CD1c-positive myeloid dendritic cell (primary cell): Measurements from ENCODE around the gene SSTR5.
"Not testable (repeated sequence)": the region's sequence is repeated elsewhere in the genome, so short reads cannot be mapped to it uniquely, and the experiment has no call there.

Experiments
- DNase-seq: peaks from one replicate; pipeline ENCODE4 v3.0.0-alpha.2; 2016; ENCODE audit errors: extremely low spot score

SSTR5 gene

DNA sequence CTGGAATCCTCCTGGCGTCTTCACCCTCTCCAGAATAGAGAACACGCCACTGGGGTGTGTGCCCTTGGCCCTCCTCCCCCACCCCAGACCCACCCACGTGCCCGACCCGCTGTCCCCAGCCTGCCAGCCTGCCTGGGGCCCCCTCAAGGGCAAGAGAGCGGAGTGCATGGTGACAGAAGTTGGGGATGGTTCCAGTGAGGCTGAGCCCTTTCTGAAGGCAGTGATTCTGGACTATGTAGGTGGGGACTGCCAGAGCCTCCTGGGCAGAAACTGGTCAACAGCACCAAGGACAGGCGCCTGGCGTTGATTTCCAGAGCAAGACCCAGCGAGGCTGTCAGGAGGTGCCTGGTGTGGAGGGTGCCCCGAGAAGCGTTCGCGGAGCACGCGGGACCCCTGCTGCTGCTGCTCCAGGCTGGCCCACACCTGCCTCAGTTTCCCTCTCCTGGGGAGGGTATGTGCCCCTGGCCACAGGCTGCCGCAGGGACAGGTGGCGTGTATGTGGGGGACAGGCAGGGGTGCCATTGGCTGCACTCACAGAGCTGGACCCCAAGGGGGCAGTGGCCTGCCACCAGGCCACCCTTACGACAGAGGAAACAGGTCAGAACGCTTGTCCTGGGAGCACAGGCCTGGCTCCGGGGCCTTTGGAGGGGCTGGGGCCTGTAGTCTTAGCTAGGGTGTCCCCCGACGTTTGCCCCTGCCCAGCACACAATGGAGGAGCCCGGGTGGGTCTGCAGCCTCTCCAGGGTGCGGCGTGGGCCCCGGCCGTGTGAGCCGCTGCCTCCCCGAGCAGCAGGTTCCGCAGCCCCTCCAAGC is 1.2 kb downstream of the SSTR5 start:
- DNase-seq = no peak

GRCh38 chr16:1074379-1074649 is 1.8 kb downstream of the SSTR5 start:
- no peak for DNase-seq

GRCh38 chr16:1075546-1075945 is 3.0 kb downstream of the SSTR5 start:
- no peak for DNase-seq

DNA sequence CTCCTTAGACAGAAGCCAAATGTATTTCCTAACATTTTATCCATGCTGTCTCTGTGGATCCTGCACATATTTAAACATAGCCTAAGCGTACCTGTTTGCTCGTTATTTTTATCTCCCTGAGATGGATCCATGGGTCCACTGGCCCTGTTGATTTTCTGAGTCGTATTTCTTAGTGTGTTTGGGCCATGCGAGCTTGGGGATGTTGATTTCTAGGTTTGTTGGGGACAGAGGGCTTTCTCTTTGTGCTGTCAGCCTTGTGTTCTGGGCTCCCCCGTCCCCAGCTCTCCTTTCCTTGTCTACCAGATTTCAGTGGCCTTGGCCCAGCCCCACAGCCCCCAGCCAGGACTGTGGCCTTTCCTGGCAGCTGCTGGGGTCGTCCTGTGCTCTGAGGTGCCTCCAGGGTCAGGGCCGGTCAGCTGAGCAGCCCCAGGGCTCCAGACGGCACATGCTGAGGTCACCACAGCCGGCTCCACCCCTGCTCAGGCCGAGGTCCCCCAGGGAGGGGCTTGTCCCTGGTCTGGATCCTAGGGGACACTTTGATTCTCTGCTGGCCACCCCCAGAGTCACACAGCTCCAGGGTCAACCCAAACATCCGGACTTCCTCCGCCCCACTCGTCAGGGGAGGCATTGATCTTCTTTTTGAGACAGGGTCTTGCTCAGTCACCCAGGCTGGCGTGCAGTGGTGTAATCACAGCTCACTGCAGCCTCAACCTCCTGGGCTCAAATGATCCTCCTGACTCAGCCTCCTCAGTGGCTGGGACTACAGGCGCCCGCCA is 4.4 kb downstream of the SSTR5 start:
- DNase-seq = no peak

DNA sequence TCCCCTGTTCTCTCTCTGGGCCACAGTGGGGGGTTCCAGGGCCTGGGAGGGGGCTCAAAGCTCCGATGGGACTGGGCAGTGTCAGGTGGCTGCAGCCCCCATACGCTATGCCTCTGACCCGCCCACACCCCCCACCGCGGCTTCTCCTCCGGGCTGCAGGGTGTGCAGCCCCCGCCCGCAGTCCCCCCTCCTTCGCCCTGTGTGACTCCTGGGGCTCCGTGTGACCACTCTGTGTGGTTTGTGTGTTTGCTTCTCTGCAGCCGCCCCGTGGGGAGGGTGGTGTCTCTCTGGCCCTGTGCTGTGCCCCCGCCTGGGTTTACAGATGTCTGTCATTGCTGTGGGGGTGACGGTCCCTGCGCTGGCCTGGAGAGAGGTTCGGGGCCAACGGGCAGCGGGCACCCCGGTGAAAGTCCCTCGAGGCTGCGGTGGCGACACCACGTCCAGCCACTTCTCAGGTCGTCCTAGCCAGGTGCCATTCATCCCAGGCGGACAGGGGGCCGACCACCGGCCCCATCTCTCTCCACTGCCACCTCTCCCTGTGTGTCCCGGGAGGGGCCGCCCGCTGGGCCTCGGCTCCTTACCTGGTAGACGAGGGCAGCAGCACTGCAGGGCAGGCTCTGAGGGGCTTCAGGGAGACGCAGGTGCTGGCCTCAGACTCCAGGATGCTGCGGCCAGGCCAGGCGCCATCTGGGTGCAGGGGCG is 5.5 kb downstream of the SSTR5 start:
- DNase-seq = no peak

- DNase-seq = no peak
Measured at GRCh38 chr16:1078579-1079021, 6.1 kb downstream of the SSTR5 start.

GRCh38 chr16:1079341-1079740 is 6.8 kb downstream of the SSTR5 start:
- no peak for DNase-seq

DNA sequence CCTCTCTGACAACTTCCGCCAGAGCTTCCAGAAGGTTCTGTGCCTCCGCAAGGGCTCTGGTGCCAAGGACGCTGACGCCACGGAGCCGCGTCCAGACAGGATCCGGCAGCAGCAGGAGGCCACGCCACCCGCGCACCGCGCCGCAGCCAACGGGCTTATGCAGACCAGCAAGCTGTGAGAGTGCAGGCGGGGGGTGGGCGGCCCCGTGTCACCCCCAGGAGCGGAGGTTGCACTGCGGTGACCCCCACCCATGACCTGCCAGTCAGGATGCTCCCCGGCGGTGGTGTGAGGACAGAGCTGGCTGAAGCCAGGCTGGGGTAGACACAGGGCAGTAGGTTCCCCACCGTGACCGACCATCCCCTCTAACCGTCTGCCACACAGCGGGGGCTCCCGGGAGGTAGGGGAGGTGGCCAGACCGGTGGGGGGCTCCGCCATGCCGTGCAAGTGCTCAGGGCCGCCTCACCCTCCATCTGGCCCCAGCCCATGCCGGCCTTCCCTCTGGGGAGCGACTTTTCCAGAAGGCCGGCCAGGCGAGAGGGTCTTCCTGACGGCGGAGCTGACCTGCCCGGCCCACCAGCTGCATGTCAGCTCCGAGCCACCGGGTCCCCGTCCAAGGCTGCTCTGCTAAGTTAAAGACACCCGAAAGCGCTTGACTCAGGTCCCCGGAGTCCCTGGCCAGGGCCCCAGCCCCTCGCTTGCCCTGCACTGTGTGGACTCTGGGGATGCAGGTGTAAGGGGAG is 7.4 kb downstream of the SSTR5 start:
- DNase-seq = no peak

- DNase-seq = no peak
Measured at GRCh38 chr16:1080801-1081733, 8.5 kb downstream of the SSTR5 start.

DNA sequence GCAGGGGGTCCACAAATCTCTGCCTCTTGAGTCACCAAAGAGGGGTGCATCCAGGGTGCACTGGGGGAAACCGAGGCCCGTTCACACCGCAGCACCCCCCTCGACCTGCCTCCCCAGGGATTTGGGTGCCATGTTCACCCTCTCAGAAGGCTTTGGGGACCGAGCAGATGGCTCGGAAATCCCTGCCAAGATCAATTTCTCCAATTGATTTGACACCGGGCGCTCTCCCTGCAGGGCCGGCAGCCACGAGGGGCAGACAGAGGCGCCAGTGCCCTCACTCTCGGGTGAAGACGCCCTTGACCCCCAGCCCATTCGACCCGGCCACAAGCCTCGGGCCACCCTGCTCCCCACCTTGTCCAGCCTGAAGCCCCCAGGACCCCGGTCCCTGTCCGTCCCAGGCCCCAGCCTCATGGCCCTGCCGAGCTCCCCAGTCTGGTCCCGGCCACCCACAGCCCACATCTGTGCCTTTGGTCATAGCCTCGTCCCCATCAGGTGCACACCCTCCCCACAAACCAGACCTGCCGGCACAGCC is 9.3 kb downstream of the SSTR5 start:
- no peak for DNase-seq

GRCh38 chr16:1082266-1082951 is 9.9 kb downstream of the SSTR5 start:
- no peak for DNase-seq

DNA sequence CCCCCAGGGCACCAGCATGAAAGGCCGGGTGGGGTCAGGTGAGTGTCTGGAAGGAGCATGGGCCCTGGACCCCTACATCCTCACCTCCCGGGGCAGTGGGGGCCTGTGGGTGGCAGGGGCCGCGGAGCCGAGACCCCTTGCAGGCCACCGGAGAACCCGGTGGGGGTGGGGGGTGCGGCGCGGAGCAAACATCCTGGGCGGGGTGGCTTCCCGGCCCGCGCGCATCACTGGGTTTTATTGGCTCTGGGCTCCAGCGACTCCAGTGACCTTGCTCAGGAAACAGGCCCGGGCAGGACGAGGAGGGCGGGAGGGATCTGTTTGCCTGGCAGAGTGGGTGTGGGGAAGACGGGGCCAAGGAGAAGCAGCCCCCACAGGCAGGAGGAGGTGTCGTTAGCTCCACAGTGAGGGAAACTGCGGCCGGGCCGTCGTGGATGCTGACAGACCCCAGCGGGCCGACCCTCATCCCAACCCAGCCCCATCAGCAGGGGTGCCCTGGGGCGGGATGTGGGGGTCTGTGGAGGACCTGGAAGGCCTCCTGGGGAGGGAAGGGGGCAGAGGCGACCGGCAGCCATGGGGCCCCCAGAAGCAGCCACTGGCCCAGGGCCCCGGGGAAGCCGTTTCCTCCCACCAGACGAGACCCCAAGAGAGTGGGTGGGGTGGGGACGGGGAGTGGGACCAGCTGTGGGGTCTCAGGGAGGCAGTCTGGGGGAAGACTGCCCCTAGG is 10.6 kb downstream of the SSTR5 start:
- DNase-seq = no peak

GRCh38 chr16:1084971-1085370 is 12.4 kb downstream of the SSTR5 start:
- no peak for DNase-seq

DNA sequence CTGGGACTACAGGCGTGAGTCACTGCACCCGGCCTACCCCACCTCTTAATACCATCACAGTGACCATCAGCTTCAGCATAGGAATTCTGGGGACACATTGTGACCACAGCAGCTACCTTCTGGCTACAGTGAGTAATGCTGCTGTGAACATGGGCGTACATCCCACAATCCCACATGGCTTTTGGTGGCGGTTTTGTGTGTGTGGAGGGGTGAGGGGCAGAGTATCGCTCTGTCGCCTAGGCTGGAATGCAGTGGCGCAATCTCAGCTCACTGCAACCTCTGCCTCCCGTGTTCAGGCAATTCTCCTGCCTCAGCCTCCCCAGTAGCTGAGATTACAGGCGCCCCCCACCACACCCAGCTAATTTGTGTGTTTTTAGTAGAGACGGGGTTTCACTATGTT is 13.9 kb downstream of the SSTR5 start:
- not testable (repeated sequence) for DNase-seq

- no peak for DNase-seq
Measured at GRCh38 chr16:1088295-1089170, 16.0 kb downstream of the SSTR5 start.

- DNase-seq = no peak
Measured at GRCh38 chr16:1089439-1089821, 16.9 kb downstream of the SSTR5 start.

DNA sequence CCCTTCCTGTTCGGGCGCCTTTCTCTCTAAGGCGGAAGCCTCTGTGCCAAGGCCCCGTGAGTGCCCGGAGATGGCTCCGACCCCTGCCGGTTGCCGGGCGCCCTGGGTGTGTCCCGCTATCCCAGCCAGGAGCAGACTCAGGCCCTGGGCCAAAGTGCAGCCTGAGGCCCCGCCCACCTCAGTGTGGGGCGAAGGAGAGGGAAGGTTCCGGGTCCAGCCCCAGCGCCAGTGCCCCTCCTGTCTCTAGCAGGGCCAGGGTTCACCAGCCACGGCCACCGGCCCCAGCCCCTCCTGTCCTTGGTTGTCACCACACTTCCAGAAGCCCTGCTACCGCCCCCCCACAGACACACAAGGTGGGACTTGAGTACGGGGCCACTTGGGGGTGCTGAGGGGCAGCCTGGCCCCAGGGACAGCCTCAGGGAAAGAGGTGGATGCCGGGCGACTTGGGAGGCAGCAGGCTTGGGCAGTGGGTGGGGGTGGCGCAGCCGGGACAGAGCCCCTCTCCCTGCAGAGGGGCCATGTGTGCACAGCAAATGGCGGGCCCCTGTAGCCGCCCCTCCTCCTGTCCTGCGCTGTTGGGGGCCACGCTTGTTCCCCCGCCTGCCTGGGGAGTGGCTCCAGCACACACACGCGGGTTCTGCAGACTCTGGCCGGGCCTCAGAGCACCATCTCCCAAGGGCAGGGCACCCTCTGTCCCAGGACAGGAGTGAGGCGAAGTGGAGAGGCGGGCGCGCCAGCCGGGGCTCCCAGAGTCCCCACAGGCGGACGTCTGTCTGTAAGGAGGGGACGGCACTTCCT is 17.5 kb downstream of the SSTR5 start:
- DNase-seq = no peak
